ENCODE results near the gene ADAT2. TPM values are rescaled to one million over a fixed set of nuclear protein-coding genes. Genes with fewer than 3 reads are reported as not detected.

The ADAT2 gene
- total and polyA plus RNA-seq, 2 of the 4 experiments (the other 2 are of a cell fraction), result 2.7 to 5.4 TPM

DNA sequence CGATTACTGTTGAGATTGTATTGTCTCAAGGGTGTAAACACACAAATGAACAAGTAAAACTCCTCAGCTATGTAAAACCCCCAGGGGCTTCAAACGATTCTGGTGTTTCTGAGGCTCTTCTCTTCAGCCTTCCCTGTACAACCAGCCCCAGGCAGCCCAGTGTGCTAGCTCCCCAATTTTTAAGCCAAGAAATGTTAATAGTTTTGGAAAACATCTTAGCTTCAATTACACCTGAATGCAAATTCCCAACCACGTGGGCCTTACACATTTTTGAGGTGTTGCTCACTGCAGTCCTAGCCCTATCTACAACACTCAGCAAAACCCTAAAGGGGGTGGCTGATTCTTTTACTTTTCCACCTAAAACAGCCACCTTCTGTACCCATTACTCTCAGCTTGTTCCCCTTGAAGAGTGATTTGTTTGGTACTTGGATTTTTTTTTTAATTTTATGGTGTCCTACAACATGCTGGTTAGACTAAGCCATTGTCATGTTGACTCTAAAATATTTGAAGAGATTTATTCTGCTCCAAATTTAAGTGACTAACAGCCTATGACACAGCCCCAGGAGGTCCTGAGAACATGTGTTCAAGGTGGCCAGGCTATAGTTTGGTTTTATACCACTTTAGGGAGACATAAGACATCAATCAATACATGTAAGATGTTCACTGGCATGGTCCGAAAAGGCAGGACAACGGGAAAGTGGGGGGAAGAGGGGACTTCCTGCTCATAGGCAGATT, 48.7 kb downstream of the ADAT2 start:
- Histone ChIP-seq H3K14ac (replicated peaks; ENCODE audit: low read depth, low read length) (no peak overlapping the region), H3K18ac (ENCODE audit: low read depth, low read length) (no peak overlapping the region), H3K9me1 (ENCODE audit: insufficient read depth, low read length) (no peaks in the 10 kb centered on the region), H3K23ac (ENCODE audit: low read depth, low read length) (no peak overlapping the region), H3K36me3 (ENCODE audit: control insufficient read depth, insufficient read depth, low read length) (no peaks in the 10 kb centered on the region), H3K27ac (ENCODE audit: insufficient read depth, low read length) (no peak overlapping the region), H2BK20ac (ENCODE audit: low read depth, low read length) (no peak overlapping the region), H4K5ac (ENCODE audit: low read depth, low read length) (no peak overlapping the region), H3K4ac (ENCODE audit: low read depth, low read length) (no peak overlapping the region), H2AFZ (replicated peaks; ENCODE audit: low read length, poor library complexity) (no peak overlapping the region), H3K4me3 (ENCODE audit: insufficient read depth, low read depth, low read length) (no peak overlapping the region), H2BK120ac (ENCODE audit: low read depth, low read length) (no peak overlapping the region), H3K9ac (ENCODE audit: low read depth, low read length) (no peak overlapping the region), H3K79me1 (ENCODE audit: low read depth in 1 of 2, low read length in 2 of 2) (no peaks in the 10 kb centered on the region), H3K4me2 (ENCODE audit: low read depth, low read length) (no peak overlapping the region), H2AK5ac (ENCODE audit: low read depth, low read length) (no peak overlapping the region), H4K20me1 (ENCODE audit: insufficient read depth, low read length) (no peaks in the 10 kb centered on the region), H3K9me3 (ENCODE audit: control insufficient read depth, insufficient read depth, low read length) (no peaks in the 10 kb centered on the region), H3K4me1 (ENCODE audit: control insufficient read depth, insufficient read depth, low read length) (peaks cover 3% of the 10 kb centered on the region), H2BK5ac (ENCODE audit: low read depth, low read length, poor library complexity, severe bottlenecking) (no peak overlapping the region), H2AK9ac (replicated peaks; ENCODE audit: low read depth, low read length, poor library complexity) (no peak overlapping the region), H4K8ac (ENCODE audit: low read depth in 2 of 2, low read length in 2 of 2) (no peak overlapping the region), H2BK15ac (ENCODE audit: low read depth, low read length) (no peak overlapping the region), H4K91ac (ENCODE audit: insufficient read depth, low read depth, low read length) (no peak overlapping the region), H3K27me3 (ENCODE audit: control insufficient read depth, insufficient read depth, low read length) (no peaks in the 10 kb centered on the region), H3K56ac (ENCODE audit: extremely low read depth, insufficient read depth, low read length) (no peak overlapping the region)
- CTCF ChIA-PET, result interaction anchor here (0.6 kb wide), 1 partner anchor 168 kb away, joined by 4 read pairs; no protein-coding TSS in a partner anchor
- DNase-seq (no peak), ATAC-seq (ENCODE audit: low read depth) (no peak)
- TF ChIP-seq MXI1 (IDR thresholded peaks at IDR 0.05; ENCODE audit: borderline replicate concordance, low read depth, low read length) (no peak), RCOR1 (IDR thresholded peaks at IDR 0.05; ENCODE audit: insufficient replicate concordance, low read length) (no peak), MAZ (IDR thresholded peaks at IDR 0.05; ENCODE audit: borderline replicate concordance, low read depth, low read length) (no peak), FOS (IDR thresholded peaks at IDR 0.05; ENCODE audit: low read depth, low read length) (no peak), RFX5 (IDR thresholded peaks at IDR 0.05; ENCODE audit: low read depth, low read length) (no peak), NFE2L2 (IDR thresholded peaks at IDR 0.05; ENCODE audit: low read depth, low read length) (no peak), CHD1 (IDR thresholded peaks at IDR 0.05; ENCODE audit: low read depth, low read length) (no peak), RAD21 (IDR thresholded peaks at IDR 0.05; ENCODE audit: low read length) (no peak), CTCF (conservative IDR thresholded peaks at IDR 0.05; ENCODE audit: low read depth, low read length) (no peak), POLR2A (IDR thresholded peaks at IDR 0.05; ENCODE audit: low read depth, low read length) (no peak)
- TF ChIP-seq, protein P1, sequence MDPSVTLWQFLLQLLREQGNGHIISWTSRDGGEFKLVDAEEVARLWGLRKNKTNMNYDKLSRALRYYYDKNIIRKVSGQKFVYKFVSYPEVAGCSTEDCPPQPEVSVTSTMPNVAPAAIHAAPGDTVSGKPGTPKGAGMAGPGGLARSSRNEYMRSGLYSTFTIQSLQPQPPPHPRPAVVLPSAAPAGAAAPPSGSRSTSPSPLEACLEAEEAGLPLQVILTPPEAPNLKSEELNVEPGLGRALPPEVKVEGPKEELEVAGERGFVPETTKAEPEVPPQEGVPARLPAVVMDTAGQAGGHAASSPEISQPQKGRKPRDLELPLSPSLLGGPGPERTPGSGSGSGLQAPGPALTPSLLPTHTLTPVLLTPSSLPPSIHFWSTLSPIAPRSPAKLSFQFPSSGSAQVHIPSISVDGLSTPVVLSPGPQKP (IDR thresholded peaks at IDR 0.05; ENCODE audit: borderline replicate concordance, low read depth, low read length), result no peak
- dilution Hi-C loops (cut with HindIII; ENCODE audit: low sequenced_read_pairs, unreplicated experiment), result no loop called here
- in situ Hi-C loops (cut with MboI; ENCODE audit: low sequenced_read_pairs), result no loop called here
- no TSS peak for BruUV-seq (replicated peaks)
- no CpG with 5 or more reads among the region's 5 CpGs for WGBS, 2 experiments (ENCODE audit: extremely low coverage in 2 of 2, insufficient read length in 1 of 2)
- POLR2A ChIA-PET (ENCODE audit: unreplicated experiment), result no interaction called here
- intact Hi-C loops (cut with micrococcal nuclease), result no loop called here
